Stimulated activated CD8-positive, alpha-beta memory T cell treated with anti-CD3 and anti-CD28 coated beads, Interleukin-12 subunit alpha, Interleukin-12 subunit beta, amount 100 ng/mL, for 24 hours (primary cell): ENCODE results near the gene SUN1.
"Not testable (repeated sequence)": the region's sequence is repeated elsewhere in the genome, so short reads cannot be mapped to it uniquely, and the experiment has no call there.

Experiments
- DNase-seq: peaks from one replicate; pipeline ENCODE4 v3.0.0-alpha.2; 2020; ENCODE audit errors: extremely low read depth

SUN1 gene

DNA sequence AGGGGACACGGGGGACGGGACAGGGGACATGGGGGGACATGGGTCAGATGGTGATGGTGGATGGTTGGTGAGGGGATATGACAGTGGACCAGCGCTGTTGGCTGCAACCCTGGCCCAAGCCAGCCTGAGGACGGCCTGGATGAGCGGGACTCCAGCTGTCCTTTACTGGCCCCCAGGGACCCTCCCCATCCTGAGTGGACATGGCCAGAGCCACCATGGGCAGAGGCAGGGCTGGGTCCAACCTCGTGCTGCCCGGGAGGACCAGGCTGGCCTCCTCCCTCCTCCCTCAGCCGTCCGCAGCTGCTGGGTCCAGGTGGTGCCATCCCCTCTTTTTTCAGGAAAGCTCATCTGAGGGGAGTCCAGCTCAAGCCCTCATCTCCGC lies 74.5 kb downstream of the SUN1 start:
- no peak for DNase-seq

DNA sequence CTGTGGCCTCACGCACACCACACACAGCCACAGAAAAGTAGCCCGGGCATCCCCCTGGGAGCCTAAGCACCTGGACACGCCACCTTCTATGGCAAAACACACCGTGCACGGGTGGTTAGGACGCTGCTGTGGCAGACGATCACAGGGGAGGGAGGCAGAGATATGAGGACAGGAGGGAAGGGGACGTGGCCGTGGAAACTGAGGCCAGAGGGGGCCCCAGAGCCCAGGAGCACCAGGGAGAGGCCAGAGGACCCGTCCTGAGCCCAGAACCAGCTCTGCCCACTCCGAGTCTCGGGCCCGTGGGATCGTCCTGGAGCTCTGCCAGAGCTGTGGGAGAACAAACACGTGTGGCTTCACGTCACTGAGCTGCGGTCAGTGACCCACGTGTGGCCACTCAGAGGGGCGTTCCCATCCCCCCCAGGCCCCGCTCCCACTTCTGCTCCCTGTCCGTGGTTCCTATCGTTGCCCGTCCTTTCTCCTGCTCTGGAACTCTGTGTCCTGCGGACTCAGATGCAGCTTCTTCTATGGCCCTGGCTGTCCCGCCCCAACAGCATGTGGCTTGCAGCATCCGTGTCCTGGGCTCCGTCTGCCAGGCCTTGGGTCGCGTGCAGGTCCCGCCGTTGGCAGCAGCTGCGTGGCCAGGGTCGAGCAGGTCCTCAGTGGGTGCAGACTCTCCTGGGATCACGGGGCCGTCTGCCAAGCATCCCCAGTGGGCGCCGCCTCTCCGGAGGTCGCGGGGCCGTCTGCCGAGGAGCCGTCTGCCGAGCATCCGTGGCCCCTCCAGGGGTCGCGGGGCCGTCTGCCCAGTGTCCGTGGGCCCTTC lies 75.1 kb downstream of the SUN1 start:
- no peak for DNase-seq

DNA sequence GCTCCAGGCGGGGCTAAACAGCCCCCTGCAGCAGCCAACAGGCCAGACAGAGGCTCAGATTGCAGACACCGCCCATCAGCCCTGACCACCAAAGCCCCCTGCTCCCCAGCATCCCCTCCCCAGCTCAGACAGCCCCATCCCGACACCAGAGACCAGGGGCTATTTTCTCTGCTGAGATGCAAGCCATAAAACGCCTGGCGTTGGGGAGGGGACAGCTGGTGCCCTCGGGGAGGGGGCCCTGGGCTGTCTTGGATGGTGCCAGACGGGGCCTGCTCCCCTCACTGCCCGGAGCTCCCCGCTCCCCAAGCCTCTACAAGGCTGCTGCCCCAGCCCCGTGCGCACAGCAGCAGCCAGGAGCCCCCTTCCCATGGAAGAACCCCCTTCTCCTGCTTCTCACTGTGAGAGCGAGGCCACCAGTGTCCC lies 75.9 kb downstream of the SUN1 start:
- DNase-seq = no peak

DNA sequence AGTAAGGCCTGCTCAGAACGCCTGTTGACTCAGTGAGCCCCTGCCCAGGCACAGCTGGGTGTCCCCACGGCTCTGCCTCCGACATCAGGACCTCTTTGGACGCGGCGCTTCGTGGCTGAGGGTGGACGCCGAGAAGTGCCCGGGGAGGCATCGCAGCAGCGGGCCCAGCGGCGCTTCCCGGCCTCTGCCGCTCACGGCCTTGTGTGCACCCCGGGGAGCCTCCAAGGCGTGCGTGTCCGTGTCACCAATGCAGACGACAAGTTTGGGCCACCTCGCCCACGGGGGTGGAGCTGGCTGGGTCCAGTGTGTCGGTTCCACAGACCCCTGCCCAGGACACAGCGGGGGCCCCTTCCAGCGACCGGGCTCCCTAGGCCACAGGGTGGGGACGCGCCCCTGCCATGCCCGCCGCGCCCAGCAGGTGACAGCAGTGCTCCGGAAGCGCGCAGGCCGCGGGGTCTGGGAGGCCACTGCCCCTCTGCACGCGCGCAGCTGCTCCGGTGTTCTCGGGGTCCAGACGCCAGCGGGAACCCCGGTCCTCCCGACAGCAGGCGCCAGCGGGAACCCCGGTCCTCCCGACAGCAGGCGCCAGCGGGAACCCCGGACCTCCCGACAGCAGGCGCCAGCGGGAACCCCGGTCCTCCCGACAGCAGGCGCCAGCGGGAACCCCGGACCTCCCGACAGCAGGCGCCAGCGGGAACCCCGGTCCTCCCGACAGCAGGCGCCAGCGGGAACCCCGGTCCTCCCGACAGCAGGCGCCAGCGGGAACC lies 76.5 kb downstream of the SUN1 start:
- not testable (repeated sequence) for DNase-seq

DNA sequence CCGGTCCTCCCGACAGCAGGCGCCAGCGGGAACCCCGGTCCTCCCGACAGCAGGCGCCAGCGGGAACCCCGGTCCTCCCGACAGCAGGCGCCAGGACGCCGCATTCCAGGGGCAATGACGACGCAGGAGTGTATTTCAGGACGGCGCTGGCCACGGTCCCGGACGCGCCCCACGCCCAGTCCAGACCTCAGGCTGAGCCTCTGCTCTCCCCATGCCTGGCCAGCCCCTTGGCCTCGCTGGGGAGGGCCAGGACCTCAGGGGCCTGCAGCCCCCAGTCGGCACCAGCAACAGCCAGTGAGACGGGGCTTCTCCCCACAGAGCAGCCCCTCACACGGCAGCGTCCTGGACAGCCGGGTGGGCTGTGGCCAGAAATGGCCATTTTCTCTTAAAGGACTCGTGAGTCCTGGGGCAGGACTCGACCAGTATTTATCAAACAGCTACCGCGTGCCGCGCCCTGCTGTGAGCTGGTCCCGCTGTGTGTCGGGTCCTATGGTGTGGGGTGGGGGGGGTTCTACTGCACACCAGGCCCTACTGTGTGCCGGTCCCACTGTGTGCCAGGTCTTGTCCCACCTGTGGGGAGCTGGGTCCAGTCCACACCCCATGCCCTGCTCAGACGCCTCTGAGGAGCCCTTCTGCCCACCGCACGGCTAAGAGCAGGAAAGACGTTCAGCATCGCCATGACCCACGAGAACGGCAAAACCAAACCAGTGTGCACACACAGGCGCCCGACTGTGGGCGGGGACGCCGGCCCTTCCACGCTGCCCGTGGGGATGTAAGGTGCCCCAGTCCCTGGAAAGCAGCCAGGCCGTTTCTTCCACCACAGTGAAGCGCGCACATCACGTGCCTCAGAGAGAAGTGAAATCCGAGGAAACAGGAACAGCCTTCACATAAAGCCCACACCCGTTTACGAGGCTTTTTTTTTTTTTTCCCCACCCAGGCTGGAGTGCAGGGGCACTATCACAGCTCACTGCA lies 77.4 kb downstream of the SUN1 start:
- DNase-seq = no peak

DNA sequence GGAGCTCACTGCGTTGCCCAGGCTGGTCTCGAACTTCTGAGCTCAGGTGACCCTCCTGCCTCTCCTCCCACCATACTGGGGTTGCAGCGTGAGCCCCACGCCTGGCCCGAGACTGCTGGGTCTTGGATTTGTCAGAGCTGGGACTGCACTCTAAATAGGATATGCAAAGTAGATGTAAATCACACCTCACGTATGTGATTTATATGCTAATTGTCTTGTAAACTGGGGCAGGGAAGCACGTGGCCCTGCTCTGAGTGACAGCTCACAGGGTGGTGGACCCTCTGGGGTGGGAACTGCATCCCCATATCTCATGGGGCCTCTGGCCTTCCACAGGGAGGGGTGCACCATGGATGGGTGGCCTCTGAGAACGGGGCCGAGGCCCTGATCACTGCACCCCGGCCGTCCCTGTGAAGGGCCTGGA lies 78.2 kb downstream of the SUN1 start:
- DNase-seq = no peak

DNA sequence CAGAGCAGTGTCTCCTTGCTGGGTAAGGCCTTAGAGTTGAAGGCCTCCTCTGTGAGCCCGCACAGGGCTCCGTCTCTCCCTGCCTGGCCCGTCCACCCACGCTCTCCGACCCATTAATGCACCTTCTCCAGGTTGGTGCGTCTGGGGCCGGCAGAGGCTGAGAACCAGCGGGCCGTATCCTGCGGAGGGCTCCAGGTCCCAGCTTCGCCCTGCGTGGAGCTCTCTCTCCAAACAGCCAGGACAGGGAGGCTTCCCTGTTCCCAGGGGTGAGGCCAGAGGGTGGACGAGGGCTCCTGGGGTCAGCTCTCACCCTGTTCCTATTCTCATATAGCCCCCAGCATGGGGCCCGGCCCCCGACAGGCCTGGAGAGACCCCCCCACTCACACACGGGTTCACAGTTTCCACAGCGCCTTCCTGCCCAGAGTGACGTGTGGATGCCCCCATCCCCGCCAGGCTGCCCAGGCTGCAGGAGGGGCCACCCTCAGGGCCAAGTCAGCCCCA lies 78.7 kb downstream of the SUN1 start:
- no peak for DNase-seq

DNA sequence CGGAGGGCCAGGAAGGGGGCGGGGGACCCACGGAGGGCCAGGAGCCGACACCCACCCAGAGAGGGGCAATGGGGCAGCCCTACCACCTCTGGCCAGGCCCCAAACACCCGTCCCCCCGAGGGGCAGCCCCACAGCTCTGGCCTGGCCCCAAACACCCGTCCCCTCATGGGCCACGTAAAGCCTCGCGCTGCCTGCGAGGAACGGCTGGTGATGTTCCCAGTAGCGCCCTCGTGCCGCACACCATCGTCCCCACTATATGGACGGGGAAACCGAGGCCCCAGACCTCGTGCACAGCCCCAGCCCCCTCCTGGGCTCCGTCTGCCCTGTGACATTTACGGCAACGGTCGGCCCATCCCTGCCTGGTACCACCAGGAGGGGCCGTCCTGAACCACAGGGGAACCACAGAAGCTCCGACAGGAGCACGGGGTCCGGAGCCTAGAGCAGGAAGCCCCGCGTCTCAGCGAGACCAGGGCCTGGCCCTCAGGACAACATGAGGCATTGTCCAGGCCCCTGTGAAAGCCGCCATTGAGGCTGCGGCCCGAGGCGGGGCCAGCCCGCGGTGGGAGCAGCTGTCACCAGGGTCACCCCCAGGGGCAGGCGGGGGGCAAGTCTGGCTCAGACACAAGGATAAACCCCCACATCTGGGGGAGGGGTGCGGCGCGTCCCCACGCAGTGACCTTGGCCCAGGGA lies 79.7 kb downstream of the SUN1 start:
- DNase-seq = no peak

DNA sequence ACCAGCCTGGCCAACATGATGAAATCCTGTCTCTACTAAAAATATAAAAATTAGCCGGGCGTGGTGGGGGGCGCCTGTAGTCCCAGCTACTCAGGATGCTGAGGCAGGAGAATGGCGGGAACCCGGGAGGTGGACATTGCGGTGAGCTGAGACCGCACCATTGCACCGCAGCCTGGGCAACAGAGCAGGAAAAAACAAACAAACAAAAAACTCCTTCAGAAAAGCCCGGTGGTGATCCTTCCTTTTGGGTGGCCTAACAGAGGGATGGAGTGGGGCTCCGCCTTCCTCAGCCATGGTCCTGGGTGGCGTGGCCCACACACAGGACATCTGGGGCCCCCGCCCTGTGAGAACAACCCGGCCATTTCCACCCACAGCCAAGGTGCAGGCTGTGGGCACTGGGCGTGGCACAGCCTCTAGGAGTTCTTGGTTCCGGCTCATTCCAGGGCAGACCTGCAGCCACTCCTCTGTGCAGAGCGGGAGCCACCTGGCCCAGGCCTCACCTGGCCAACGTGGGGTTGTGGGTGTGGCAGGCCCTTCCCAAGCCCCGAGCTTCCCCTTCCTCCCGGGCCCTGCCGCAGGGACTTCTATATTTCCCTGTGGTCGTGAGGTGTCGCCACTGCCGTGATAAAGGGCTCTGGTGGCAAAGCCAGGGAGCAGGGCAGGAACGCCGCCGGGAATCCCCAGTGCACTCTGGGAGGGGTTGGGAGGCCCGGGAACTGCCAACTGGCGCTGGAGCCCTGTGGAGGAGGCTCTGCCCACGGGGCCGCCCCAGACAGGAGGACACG lies 81.7 kb downstream of the SUN1 start:
- no peak for DNase-seq

DNA sequence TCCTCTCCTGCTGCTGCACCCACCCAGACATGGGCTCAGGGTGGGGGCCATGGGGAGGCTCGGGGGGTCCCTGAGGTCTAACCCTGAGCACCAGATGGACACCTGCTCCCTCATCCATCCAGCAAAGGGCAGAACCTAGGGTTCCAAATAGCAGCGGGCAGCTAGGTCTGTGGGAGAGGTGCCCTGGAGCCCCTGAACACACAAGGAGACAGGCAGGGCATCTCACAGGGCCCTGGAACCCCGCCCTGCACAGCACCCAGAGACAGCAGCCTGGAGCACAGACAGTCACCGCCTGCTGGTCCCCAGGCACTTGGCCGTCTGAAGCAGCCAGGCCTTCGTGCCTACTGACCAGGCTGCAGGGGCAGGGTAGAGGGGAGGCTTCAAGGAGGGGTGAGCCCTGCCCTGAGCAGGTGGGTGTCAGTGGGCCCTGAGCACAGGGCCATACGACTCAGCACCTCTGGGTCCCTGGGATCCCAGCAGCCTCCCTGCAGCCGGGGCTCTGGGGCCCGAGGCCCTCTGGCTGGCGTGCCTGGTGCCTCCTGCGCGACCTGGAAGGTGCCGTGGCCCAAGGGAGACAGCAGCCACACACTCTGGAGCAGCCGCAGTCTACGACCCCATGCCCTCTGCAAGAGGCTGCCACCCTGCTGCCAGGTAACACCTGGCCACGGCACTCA lies 82.4 kb downstream of the SUN1 start:
- no peak for DNase-seq

DNA sequence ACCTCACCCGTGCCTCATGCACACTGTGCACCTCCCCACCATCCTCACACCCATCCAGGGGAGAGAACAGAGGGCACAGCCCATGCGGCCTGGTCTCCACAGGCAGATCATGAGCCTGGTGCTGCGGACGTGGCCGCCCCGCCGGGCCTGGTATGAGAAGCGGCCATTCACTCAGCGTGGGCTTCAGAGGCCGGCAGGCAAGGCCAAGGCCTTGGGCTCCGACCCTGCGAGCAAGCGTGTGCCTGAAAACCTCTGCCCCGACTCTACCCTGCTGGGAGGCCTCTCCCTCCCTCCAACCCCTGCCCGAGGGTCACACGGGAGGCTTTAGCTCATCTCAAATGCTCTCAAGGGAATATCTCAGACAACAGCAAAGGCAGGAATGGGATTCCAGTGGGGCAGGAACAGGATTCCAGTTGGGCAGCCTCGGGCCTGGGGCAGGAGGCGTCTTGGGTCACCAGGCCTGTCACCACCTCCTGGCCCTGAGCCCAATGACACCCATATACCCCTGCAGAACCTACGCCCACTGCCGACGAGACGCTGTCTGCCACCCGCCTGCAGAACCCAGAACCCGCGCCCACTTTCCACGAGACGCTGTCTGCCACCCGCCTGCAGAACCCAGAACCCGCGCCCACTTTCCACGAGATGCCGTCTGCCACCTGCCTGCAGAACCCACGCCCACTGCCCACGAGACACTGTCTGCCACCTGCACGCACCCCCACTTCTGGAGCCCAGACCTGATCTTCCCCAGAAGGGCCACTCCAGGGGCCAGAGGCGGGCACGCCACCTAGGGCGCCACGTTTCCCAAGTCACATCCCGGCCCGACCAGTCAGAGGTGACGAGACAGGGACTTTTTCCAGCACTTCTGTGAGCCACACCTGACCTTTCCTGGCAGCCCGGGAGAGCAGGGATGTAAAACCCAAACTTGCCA lies 83.3 kb downstream of the SUN1 start:
- no peak for DNase-seq

DNA sequence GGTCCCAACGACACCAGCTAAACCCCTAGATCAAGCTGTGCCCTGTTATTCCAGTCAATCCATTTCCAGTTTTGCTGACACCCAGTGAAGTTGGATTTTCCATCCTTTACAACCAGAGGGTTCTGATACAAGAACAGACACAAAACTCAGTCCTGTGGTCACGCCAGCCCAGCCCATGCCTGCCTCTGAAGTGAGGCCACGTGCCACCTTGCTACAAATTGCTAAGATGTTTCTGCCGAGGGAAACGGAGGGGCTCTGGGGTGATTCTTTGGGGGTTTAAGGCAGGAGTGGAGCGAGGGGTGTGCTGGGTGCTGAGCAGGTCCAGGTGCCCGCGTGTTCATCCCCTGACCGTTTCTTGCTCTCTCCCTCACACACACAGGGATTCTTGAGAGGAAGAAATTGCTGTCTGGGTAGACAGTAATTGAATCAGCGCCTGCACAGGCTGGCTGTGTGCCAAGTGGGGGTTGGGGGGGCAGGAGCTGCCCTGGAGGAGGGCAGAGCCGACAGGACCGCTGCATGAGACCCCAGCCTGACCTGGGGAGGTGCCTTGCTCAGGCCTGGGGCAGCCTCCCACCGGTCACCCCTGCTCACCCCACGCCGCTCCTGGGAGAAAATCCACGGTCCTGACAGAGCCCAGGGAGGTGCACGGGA lies 84.1 kb downstream of the SUN1 start:
- DNase-seq = no peak

DNA sequence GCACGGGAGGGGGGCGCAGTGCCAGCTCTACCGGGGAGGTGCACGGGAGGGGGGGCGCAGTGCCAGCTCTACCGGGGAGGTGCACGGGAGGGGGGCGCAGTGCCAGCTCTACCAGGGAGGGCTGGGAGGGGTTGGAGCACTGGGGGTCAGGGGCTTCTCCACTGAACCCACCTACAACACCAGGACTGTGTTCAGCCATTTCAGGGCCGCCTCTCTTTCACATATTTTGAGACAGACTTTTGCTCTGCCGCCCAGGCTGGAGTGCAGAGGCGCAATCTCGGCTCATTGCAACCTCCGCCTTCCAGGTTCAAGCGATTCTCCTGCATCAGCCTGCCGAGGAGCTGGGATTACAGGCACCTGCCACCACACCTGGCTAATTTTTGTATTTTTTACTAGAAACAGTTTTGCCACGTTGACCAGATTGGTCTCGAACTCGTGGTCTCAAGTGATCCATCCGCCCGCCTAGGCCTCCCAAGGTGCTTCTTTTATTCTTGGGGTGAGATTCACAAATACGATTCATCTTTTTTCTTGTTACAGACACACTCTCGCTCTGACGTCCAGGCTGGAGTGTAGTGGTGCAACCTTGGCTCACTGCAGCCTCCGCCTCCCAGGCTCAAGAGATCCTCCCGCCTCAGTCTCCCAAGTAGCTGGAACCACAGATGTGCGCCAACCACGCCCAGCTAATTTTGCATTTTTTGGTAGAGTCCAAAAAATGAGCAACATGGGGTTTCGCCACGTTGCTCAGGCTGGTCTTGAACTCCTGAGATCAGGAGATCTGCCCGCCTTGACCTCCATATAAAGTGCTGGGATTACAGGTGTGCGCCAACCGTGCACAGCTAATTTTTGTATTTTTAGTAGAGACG lies 85.2 kb downstream of the SUN1 start:
- DNase-seq = no peak

DNA sequence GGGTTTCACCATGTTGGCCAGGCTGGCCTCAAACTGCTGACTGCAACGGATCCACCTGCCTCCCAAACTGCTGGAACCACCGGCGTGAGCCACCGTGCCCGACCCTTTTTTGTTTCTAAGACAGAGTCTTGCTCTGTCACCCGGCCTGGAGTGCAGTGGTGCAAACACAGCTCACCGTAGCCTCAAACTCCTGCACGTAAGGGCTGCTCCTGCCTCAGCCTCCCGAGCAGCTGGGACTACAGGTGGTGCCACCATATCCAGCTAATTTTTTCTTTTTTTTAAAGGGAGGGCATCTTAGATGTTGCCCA lies 85.8 kb downstream of the SUN1 start:
- no peak for DNase-seq

DNA sequence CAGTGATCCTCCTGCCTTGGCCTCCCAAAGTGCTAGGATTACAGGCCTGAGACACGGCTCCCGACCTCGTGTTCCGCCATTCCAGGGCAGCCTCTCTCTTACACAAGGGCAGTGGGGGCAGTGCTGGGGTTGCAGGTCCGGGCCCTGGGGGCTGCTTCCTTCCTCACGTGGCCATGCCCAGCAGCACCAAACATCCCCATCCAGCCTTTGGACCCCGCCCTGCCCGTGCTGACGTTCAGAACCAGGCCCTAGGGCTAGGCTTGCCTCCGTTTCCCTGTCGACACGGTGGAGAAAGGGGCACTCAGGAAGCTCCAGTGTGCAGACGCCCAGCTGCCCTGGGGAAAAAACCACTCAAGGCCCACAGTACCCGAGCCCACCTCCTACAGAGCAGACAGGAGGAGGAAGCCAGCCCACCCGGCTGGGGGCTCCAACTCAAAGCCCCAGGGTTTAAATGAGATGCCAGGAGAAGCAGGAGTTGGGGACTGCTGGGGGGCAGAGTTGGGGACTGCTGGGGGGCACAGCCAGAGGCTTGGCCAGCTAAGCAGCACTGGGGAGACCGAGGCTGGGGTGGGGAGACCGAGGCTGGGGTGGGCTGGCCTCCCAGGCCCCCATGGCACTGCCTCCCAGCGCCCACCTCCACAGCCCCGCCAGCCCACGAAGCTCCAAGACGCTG lies 86.3 kb downstream of the SUN1 start:
- no peak for DNase-seq

DNA sequence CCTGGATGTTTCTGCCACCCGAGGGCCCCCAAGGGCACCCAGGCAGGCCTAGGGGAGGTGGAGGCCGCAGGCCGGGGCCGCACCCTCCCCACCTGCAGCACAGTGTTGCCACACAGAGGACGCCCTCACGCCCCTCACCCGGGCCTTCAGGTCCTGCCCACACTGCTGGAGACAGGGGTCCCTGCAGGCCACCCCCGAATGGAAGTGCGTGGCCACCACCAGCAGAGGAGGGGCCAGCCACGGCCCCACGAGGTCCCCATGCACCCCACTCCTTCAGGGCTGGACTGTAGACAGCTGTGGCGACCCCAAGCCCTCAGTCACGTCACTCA lies 86.8 kb downstream of the SUN1 start:
- no peak for DNase-seq

DNA sequence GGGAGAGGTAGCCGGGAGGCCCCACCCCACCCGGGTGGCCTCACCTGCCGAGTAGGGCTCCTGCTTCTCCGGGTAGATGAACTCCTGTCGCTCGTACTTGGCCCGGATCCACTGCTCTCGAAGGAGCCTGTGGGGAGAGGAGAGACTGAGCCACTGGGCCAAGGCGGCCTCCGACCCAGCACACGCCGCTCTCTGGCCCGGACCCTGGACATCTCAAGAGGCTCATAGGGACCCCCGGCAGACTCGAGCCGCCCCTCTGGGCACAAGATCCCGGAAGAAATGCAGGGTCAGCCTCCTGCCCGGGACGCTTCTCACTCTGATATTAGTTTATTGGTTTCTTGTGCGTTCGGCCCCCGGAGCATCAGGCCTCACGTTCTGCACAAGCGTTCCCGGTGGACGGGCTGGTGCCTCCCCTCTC lies 87.7 kb downstream of the SUN1 start:
- no peak for DNase-seq
